Effector CD4-positive, alpha-beta T cell (primary cell): ENCODE measurements around the gene PRKCB.

Experiments used
- DNase-seq: peaks from one replicate; pipeline ENCODE4 v3.0.0-alpha.2; 2020

PRKCB gene

GRCh38 chr16:23968176-23968575, 132.4 kb downstream of the PRKCB start:
- DNase-seq = no peak

- no peak for DNase-seq
Observed at GRCh38 chr16:23969468-23970297, 133.9 kb downstream of the PRKCB start.

DNA sequence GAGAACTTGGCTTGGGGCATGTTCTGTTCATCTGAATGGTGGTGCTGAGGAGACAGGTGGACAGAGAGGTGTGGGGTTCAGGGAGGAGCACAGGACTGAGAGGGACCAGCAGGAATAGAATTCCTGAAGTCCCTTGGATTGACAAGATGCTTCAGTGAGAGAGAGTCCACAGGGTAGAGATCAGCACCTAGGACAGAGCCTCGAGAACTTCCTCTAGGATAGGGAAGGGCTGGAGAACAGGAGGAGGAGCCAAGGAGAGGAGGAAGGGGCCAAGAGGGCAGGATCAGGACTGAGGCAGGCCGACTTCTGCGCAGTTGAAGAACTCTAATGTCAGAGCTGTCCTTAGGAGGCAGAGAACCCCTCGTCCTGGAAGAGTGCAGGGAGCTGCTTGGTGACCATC, 138.4 kb downstream of the PRKCB start:
- DNase-seq = no peak

- no peak for DNase-seq
Observed at GRCh38 chr16:23975293-23975692, 139.5 kb downstream of the PRKCB start.

GRCh38 chr16:23976091-23976490, 140.3 kb downstream of the PRKCB start:
- no peak for DNase-seq

GRCh38 chr16:23976524-23976923, 140.7 kb downstream of the PRKCB start:
- DNase-seq = no peak

DNA sequence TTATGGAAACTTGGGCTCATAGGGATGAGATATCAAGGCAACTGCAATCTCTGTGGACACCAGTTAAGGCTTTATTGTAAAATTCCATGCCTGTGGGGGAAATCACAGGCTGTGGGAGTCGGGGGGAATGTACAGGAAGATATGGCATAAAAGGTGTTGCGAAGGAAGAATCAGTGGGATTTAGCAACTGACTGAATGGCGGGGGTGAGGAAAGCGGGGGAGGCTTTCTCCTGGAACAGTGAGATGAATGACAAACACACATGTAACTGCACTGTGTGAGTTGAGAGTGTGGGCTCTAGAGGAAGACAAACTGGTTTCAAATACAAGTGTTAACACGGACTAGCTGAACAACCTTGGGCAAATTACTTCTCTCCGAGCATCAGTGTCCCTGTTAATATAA, 143.7 kb downstream of the PRKCB start:
- no peak for DNase-seq

GRCh38 chr16:23979982-23980381, 144.2 kb downstream of the PRKCB start:
- no peak for DNase-seq

GRCh38 chr16:23981429-23982399, 145.9 kb downstream of the PRKCB start:
- DNase-seq = no peak

DNA sequence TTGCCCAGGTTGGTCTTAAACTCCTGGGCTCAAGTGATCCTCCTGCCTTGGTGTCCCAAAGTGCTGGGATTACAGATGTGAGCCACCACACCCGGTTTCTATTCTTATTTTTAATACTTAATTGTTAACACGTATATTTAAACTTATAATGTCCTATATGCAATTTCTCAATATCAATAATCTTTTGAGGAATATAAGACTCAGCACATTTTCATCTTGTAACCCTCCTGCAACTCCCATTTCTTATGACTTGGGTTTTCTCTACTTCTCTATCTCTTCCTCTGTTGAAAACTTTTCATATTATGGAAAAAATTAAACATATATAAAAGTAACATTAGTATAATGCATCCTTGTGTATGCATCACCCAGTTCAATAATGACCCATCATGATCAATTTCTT, 150.7 kb downstream of the PRKCB start:
- DNase-seq = no peak

- DNase-seq = no peak
Observed at GRCh38 chr16:23987443-23987842, 151.7 kb downstream of the PRKCB start.

DNA sequence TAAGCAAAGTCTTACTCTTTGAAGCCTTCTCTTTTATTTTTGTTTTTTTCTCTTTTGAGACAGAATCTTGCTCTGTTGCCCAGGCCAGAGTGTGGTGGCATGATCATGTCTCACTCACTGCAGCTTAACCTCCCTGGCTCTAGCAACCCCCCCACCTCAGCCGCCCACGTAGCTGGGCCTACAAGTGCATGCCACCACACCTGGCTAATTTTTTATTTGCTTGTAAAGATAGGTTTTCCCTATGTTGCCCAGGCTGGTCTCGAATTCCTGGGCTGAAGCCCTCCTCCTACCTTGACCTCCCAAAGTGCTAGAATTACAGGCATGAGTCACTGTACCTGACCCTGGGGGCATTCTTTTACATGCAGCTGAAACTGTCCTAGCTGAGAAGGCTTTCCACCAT, 154.7 kb downstream of the PRKCB start:
- DNase-seq = no peak

GRCh38 chr16:23991066-23991465, 155.3 kb downstream of the PRKCB start:
- no peak for DNase-seq

DNA sequence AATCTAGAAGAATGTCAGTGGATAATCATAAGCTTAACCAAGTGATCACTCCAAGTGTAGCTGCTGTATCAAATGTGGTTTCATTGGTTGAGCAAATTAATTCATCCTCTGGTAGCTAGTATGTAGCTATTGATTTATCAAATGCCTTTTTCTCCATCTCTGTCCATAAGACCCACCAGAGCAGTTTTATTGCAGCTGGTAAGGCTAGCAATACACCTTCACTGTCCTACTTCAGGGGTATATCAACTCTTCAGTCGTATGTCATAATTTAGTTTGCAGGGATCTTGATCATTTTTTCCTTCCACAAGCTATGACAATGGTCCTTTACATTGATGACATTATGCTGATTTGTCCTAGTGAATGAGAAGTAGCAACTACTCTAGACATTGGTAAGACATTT, 158.8 kb downstream of the PRKCB start:
- no peak for DNase-seq

- no peak for DNase-seq
Observed at GRCh38 chr16:23996258-23996955, 160.6 kb downstream of the PRKCB start.

GRCh38 chr16:23998771-23999170, 163.0 kb downstream of the PRKCB start:
- DNase-seq = no peak

GRCh38 chr16:23999663-24000062, 163.9 kb downstream of the PRKCB start:
- no peak for DNase-seq

GRCh38 chr16:24001710-24002109, 165.9 kb downstream of the PRKCB start:
- DNase-seq = no peak

DNA sequence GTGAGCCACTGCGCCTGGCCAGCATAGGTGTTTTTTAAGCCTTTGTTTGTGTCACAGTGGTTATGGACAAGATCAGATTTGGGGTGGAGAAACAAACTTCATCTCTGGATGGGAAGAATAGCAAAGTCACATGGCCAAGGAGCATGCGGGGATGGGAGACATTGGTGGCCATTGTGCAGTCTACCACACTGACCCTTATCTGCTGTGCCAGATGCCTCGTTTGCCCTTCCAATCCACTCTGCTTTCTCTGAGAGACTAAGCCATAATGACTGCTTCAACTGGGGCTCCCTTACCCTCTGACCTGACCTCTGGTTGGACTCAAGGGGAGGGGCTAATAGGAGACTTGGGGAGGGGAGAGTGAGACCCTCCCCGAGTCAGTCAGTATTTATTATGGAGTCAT, 166.8 kb downstream of the PRKCB start:
- DNase-seq = no peak

DNA sequence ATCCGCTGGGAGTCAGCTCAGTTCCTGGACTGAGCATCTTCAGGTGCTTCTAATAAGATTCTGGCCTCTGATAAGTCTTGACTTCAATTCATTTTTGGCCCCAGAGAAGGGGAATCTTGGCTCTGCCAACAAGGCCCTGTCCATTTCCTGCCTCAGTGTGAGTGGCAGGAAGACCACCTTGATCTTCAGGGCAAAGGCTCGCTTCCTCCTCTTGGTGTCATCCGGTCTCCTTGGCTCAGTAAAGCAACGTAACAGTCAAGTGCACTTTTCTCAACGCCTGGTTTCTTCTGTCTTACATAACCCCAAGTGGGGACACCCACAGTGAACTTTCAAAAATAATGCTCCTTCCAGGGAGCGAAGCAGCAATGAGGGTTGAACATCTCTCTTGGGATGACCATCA, 169.8 kb downstream of the PRKCB start:
- no peak for DNase-seq

DNA sequence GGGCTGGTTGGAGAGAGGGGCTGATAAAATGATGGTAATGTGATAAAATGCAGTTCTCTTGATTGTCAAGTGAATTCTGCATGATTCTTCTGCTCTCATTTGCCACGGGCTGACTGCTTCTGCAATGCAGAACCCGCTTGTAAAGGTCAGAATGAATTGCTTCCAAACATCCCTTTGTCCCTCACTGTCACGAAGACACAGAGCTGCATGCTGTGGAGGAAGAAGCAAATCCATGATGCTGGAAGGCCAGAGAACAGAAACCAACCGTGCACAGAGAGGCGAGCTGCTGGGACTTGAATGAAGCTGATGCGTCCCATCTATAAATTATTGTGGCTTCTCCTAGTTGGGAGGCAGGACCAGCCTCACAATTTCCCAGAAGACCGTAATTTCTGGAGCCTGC, 171.6 kb downstream of the PRKCB start:
- DNase-seq = no peak

- no peak for DNase-seq
Observed at GRCh38 chr16:24007934-24008333, 172.2 kb downstream of the PRKCB start.

GRCh38 chr16:24009098-24009497, 173.3 kb downstream of the PRKCB start:
- DNase-seq = no peak
